GM12874 (cell line): Measurements from ENCODE around the gene MTUS2.

Experiments
- TF ChIP-seq, protein P1 (sequence below): IDR thresholded peaks from 2 replicates; pipeline ENCODE4 v1.5.1; 2011; ENCODE audit warnings: low read depth, mild to moderate bottlenecking, control low read depth, low read length, moderate library complexity; ENCODE audit not compliant: insufficient read depth

MTUS2 gene

DNA sequence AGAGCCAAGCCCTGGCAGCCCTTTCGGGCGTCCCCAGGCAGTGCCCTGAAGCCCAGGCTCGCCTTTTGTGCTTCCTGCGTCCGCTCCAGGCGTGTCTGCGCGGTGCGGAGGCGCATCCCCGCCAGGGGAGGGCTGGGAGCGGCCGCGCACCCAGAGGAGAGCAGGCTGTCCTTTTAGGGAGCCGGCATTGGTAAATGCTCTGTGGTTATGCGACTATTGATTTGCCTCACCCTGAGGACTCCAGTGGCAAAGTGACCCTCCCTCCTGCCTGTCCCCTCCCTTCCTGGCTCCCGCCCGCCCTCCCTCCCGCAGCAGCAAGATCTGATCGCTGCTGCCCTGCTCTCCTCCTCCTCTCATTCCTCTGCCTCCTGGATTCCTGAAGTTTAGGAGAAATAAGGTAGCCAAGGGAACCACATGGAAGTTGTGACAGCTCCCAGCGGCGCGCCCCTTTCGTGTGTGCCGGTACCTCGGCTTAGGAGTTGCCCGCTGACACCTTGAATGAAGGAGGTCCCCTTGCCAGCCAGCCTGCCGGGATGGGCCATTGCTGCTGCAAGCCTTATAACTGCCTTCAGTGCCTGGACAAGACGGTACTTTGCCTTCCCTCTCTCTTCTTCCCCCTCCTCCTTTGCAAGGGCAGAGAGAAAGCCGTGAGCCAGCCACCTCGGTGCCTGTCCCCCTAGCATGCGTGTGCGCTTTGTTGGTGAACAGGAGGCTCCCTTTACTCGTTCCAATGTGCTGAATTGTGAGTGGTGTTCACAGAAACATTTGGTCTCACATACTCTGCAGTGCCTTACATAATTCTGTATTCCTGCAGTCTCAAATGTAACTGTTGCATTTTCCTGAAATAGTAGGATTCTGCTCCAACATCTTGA lies 608.4 kb downstream of the MTUS2 start:
- TF ChIP-seq, protein P1, sequence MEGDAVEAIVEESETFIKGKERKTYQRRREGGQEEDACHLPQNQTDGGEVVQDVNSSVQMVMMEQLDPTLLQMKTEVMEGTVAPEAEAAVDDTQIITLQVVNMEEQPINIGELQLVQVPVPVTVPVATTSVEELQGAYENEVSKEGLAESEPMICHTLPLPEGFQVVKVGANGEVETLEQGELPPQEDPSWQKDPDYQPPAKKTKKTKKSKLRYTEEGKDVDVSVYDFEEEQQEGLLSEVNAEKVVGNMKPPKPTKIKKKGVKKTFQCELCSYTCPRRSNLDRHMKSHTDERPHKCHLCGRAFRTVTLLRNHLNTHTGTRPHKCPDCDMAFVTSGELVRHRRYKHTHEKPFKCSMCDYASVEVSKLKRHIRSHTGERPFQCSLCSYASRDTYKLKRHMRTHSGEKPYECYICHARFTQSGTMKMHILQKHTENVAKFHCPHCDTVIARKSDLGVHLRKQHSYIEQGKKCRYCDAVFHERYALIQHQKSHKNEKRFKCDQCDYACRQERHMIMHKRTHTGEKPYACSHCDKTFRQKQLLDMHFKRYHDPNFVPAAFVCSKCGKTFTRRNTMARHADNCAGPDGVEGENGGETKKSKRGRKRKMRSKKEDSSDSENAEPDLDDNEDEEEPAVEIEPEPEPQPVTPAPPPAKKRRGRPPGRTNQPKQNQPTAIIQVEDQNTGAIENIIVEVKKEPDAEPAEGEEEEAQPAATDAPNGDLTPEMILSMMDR = no peak

DNA sequence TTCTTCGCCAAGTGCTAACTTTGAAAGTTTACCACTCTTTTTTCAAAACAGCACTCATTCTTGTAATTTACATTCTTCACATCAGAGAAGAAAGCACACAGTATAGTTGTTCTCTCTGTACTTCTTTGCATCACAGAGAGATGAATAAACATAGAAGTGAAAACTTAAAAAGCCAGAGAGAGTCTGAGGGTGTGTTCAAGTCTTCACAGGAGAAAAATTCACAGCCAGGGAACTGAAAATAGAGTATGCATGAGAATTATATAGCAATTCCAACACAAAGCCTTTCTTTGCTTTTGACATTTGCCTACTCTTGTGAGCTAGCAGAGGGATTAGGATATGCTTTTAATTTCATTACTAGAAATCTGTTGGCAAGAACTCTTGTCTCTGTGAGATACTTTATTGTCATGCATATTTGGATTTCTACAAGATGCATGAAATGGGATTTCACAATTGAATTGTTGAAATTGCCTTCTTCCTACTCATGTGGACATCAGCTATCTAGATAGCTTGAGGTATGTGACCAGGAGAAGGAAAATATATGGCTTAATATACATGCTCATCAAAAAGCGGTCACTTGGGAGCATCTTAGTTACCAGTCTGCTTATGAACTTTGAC lies 609.3 kb downstream of the MTUS2 start:
- TF ChIP-seq, protein P1 = no peak

DNA sequence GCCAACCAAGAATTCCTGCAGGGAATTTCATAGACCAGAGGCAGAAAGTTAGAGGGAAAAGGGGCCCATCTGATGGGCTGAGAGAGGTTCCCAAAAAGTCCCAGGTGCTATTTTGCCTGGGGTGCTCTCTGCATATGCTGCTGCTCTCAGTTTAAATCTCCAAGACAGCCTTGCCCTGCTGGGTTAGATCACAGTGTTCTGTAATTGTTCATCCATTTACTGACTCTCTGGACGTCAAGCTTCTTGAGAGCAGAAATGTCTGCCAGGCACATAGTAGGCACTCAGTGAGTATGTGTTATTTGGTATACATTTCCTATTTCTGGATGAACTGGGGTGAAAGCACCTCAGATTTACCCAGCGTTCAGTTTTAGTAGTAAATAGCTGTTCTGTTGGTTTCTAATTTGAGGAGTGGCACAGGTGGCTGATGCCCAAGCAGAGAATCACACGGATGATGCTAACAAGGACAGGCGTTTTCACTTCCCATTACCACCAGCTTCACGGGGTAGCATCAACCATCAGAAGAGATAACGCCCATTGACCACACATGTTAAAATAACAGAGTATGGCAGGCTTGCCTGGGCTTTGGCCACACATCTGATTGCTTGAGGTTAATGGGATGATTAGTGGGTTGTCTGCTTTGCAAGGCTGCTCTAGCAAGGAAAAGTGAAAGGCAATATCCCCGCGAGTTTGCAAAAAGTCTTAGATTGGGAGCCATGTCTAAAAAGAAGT lies 614.2 kb downstream of the MTUS2 start:
- TF ChIP-seq, protein P1 = no peak

DNA sequence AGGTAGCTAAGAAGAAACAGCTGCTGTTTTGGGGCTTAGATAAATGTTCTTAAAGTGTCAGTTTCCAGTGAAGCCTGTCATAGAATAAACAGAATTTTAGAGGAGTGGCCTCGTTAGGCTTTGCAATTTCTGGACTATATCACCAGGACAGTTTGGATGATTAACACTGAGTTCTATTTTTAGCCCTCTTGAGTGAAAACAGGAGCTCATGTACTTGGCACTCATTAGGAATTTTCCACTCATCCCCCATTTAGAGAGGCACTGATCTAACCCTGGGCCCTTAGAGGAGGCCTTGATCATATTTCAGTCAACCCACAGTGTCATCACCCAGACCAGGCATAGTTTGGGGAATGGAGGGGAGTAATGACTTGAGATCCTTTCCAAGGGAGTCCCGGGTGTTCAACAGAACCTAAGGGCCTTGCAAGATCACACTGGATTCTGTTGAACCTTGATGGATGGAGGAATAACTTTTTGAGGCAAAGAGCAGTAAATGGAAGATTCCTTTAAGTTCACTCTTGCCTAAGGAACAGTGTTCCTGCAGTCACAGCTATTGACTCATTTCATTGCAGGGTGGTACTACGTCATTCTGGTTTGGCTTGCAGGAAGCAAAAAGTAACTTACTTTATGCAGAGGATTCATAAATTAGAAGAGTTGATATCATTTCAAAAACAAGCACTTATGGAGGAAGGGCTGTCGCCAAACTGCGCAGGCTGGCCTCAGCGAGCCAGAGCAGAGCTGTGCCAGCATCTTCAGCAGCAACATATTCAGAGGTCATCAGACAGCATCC lies 615.2 kb downstream of the MTUS2 start:
- TF ChIP-seq, protein P1 = no peak

DNA sequence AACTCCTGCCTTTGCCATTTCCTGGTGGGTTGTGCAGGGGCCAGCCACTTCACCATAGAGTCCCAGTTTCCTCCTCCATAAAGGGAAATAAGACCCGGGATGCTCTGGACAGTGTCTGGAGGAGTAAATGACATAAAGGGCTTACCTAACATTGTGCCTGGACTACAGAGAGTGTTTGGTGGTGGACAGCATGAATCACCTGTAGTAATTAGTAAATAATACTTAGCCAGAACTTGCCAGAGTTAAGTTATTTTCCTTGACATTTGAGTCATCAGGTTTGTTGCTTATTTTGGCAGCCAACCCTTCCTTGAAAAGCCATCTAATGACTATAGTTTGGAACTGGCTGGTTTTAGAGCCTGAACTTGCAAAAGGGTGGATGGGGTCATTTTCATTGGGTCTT lies 616.2 kb downstream of the MTUS2 start:
- TF ChIP-seq, protein P1 = no peak

DNA sequence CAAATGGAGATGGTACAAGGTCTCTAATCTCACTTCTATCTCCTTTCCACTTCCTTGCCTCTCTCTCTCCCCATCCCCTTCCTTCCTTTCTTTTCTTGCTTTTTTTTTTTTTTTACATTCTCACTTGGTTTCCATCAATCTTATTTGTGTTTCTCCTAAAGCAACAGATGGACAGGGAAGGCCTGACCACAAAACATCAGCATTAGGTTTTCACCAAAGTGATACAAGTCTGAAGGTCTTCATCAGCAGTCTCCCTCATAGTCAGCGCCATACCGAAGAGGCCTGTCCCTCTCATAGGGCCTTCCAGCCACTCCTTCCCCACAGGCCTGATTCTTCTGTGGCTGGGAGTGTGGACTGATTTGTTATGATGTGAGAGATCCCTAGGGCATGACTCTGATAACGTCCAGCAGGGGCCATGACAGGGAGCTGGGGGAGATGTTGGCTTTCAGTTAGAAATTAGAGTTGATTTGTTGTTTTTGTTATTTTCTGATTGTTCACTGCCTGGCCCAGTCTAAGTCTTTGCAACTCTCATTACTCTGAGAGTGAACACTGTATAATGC lies 616.7 kb downstream of the MTUS2 start:
- TF ChIP-seq, protein P1 = no peak

DNA sequence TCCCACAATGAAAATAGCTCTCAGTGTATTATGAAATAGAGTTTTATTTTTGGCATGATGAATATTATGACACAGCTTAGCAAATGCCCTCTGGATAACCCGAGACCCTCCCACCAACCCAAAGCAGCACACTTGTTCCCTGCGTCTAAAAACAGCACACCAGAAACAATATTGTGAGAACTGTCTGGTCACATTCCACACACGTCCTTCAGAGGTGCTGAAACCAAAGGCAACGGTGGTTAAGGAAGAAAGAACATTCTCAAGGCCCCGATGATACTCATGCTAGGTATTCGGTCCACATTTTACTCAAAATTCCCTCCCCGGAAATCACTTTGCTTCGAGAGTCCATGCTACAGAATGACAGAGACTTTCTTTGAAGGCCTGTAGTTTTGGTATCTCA lies 618.6 kb downstream of the MTUS2 start:
- TF ChIP-seq, protein P1 = no peak
